Measurements from ENCODE around the gene THRB. TPM values are rescaled to one million over a fixed set of nuclear protein-coding genes. Genes with fewer than 3 reads are reported as not detected.

The THRB gene
- total and polyA plus RNA-seq, 9 of the 15 experiments (the other 6 are each of a cell fraction or from before 2014, with no cell fraction given), result 1.7 to 14.9 (median 6.9) TPM

- TF ChIP-seq MEF2A (IDR thresholded peaks at IDR 0.05; ENCODE audit: control insufficient read depth, low read depth, low read length), result no peak
- no peak for TF ChIP-seq E4F1 (CRISPR knock-in tag; IDR thresholded peaks at IDR 0.05; ENCODE audit: borderline replicate concordance)
- no peak for TF ChIP-seq ZNF274 (IDR thresholded peaks at IDR 0.05; ENCODE audit: borderline replicate concordance, low read depth, low read length)
- peak; percentile 88 for TF ChIP-seq FOSL1 (tag; conservative IDR thresholded peaks at IDR 0.05)
- TF ChIP-seq CREBBP (IDR thresholded peaks at IDR 0.05; ENCODE audit: low read depth, low read length), result no peak
- peak; percentile 26; the same call in 1 of the 2 replicates for TF ChIP-seq CXXC5 (CRISPR knock-in tag; IDR thresholded peaks at IDR 0.05)
- no peak for TF ChIP-seq RNF2 (IDR thresholded peaks at IDR 0.05)
- no peak for TF ChIP-seq HES1 (IDR thresholded peaks at IDR 0.05; ENCODE audit: low read depth)
- no peak for TF ChIP-seq NFE2 (IDR thresholded peaks at IDR 0.05; ENCODE audit: low read depth)
- no peak for TF ChIP-seq KDM4B (IDR thresholded peaks at IDR 0.05; ENCODE audit: borderline replicate concordance in 2 of 2, low read depth in 1 of 2)
- TF ChIP-seq KHSRP (IDR thresholded peaks at IDR 0.05), result no peak
- TF ChIP-seq NCOR1 (IDR thresholded peaks at IDR 0.05), result 0 out of 2 replicates have a peak, but pooled peaks have one; percentile 16
- no peak for TF ChIP-seq ZNF655 (CRISPR knock-in tag; IDR thresholded peaks at IDR 0.05)
- no peak for TF ChIP-seq DEAF1 (CRISPR knock-in tag; IDR thresholded peaks at IDR 0.05)
- TF ChIP-seq YY1 (IDR thresholded peaks at IDR 0.05; ENCODE audit: borderline replicate concordance in 1 of 3, control insufficient read depth in 1 of 3, extremely low read depth in 1 of 3, insufficient read depth in 3 of 3, insufficient read length in 1 of 3, insufficient replicate concordance in 2 of 3, low read depth in 1 of 3, low read length in 2 of 3), result no peak
- no peak for TF ChIP-seq PHF21A (IDR thresholded peaks at IDR 0.05; ENCODE audit: borderline replicate concordance, low read depth)
- TF ChIP-seq CREB1 (IDR thresholded peaks at IDR 0.05), result no peak
- no peak for TF ChIP-seq CREB1 (CRISPR knock-in tag; IDR thresholded peaks at IDR 0.05)
- TF ChIP-seq GABPA (tag; conservative IDR thresholded peaks at IDR 0.05; ENCODE audit: low read depth), result 0 out of 2 replicates have a peak, but pooled peaks have one; percentile 22
These were observed 15.5 kb upstream of the THRB start (continued) for GRCh38 chr3:24510030-24510648.

All from K562 (cell line).